Fibroblast of the aortic adventitia (primary cell): ENCODE results near the gene LITAF. TPM values are rescaled to one million over a fixed set of nuclear protein-coding genes. Genes with fewer than 3 reads are reported as not detected.

Experiments used
- DNase-seq: peaks from one replicate; pipeline ENCODE4 v3.0.0-alpha.2; 2010; ENCODE audit warnings: low read depth
- H3K4me3 ChIP-seq: 2 replicates; pipeline ENCODE4 v1.5.1; 2011; ENCODE audit warnings: low read depth, mild to moderate bottlenecking, control low read depth, low read length, moderate library complexity
- CTCF ChIP-seq: IDR thresholded peaks from 2 replicates; pipeline ENCODE4 v1.5.1; 2011; ENCODE audit warnings: mild to moderate bottlenecking, low read length, control low read depth, inconsistent platforms; ENCODE audit not compliant: insufficient read depth
- total RNA-seq: library from RNA; depleted of rRNA; stranded (reverse); fragments of >200 nt; gene quantifications from 2 replicates; pipeline ENCODE4 v1.2.3, GENCODE V29; 2012; ENCODE audit warnings: low replicate concordance

LITAF gene
- total RNA-seq, 1 donor, result 44.6 TPM

DNA sequence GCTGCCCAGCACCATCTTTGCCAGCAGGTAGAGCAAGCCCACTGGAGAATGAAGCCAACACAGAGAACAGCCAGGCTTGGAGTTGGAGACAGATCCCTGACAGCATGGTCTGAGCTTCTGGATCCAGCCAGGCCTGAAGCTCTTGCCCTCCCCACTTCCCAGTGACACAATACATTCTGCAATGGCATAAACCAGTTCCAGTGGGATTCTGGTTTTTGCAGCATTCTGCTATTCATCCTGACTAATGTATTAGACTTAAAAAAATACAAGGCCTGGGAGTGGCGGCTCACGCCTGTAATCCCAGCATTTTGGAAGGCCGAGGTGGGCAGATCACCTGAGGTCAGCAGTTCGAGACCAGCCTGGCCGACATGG lies 40.6 kb upstream of the LITAF start:
- no peak overlapping the region for H3K4me3 ChIP-seq
- no peak for DNase-seq
- TF ChIP-seq CTCF, result no peak

GRCh38 chr16:11626657-11627291 lies 40.1 kb upstream of the LITAF start:
- no peak for DNase-seq
- no peak overlapping the region for H3K4me3 ChIP-seq
- TF ChIP-seq CTCF, result no peak

GRCh38 chr16:11625769-11626168 lies 39.0 kb upstream of the LITAF start:
- no peak for TF ChIP-seq CTCF
- H3K4me3 ChIP-seq, result no peak overlapping the region
- DNase-seq, result no peak

GRCh38 chr16:11624636-11625607 lies 38.2 kb upstream of the LITAF start:
- no peak overlapping the region for H3K4me3 ChIP-seq
- no peak for TF ChIP-seq CTCF
- DNase-seq, result no peak

DNA sequence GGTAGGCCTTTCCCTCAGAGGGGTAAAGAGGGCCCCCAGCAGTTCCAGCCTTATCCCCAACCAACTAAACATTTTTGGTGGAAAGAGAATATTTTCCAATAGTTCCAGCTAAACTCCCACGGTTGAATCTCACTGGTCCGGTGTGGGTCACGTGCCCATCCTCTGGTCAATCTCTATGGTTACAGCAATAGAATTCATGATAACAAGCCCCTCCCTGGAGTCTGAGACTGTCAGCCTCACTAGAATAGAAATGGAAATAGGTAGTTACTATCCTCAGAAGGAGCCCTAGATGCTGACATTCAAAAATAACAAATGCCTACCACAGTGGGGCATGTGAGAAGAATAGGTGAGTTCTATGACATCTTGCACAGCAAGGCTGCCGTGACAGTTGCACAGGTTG lies 37.5 kb upstream of the LITAF start:
- DNase-seq, result no peak
- no peak overlapping the region for H3K4me3 ChIP-seq
- TF ChIP-seq CTCF, result no peak

DNA sequence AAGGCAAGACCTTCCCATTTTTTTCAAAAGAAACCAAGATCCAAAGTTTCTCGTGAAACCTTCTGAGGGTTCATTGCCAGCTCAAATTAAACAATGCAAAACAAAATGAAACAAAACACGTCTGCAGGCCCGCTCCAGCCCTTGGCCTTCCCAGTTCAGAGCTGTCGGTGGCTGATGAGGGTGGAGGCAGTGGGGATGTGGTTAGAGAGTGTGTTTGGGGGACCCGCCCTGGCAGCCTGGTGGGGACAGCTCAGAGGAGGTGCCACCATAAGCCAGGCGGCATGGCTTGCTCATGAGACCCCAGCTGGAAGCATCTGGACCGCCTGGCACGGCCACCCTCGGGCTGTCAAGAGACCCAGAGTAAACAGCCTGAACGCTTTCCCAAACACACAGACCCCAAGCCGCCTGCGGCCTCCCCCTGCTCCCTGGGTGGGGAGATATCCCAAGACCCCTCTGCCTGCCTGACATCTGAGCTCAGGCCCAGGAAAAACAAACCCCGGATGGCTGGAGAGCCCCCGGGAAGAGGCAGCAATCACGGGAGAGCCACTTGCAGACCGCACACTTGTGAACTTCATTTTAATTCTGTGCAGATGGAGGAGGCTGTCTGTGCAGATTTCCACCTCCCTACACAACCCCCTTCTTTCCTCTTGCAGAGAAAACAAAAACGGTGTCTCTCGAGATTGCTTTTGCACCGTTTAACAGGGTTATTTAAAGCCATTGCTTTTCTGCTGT lies 35.4 kb upstream of the LITAF start:
- peak; percentile 60 for DNase-seq
- H3K4me3 ChIP-seq, result peak overlapping the region; percentile 25
- TF ChIP-seq CTCF, result no peak
